HG03558 (cell line): ENCODE data around the gene KCNH4.
"Not testable (repeated sequence)": the region's sequence is repeated elsewhere in the genome, so short reads cannot be mapped to it uniquely, and the experiment has no call there.

Experiments
- ATAC-seq: cut with Tn5 transposase; IDR thresholded peaks from one replicate; pipeline ENCODE4 v1.9.1; 2021; ENCODE audit warnings: moderate number of reproducible peaks; ENCODE audit not compliant: unreplicated experiment; ENCODE audit errors: extremely low read depth

The KCNH4 gene

DNA sequence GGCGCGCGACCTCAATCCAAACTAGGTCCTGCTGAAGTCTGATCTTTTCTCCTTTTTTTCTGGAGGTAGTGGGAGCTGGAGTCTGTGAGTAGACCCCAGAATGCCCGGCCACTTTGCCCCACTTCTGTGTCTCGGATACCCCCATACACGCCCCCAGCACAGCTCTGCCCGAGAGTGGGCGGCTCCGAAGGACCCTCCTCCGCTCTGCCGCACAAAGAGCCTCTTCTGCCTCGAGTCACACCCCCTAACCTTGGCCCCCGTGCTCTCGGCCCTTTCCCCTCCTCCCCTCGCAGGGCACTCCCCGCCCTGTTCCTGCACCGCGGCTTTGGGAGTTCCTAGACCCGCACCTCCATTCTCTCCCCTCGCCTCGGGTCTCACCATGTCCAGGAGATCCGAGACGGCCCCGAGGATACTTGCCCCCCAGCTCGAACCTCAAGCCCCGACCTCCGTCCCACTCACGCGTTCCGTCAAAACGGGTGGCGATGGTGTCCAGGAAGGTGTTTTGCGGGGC, 476 bp downstream of the KCNH4 start:
- ATAC-seq = no peak

DNA sequence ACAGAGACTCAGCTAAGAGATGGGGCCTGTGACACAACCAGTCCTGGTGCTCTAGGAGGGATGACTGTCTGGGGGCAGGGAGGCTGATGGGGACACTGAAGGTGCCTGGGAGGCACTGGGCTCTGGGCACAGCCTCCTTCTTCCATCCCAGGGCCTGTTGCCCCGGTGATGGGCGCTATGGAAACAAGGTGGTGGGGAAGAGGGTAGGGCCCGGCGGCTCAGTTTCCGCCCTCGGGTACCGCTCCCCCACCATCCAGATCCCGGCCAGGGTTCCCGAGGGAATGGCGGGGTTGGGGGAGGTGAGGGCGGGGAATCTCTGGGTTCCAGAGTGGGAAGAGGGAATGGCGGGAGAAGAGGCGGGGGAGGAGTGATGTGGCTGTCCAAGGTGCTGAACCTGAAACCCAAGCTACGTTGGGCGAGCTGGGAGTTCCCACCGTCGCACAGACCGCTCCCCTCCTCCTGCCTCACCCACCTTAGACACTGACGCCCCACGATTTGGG, 981 bp downstream of the KCNH4 start:
- no peak for ATAC-seq

DNA sequence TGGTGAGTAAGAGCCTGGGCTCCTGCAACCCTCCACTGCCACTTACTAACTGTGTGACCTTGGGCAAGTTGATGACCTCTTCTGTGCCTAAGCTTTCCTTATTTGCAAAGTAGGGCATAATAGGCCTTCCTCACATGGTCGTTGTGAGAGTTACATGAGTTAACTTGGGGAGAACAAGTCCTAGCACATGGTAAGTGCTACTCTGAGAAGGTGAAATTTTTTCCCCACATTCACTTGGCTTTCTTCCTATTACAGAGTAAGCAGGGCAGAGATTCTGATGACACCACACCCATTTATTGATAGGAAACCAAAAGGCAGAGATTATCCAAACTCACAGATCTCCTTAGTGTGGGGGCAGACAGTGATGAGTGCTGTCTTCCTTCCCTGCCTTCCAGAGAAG, 1.6 kb downstream of the KCNH4 start:
- no peak for ATAC-seq

DNA sequence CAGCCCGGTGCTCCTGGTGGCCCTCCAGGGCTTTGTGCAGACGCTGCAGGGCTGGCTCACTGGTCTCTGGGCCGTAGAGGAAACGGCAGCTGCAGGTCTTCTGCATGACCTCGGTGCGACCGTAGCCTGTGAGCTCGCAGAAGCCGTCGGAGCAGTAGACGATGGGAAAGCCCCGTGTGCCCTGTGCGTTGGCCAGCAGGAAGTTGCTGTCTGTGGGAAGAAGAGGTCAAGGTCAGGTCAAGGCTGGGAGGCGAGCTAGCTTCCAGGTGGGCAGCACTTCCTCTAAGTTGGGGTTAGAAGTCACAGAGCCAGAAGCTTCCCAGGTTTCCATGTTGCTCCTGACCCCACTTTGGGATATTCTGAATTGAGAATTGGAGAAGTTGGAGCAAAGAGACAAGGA, 2.1 kb downstream of the KCNH4 start:
- ATAC-seq = no peak

DNA sequence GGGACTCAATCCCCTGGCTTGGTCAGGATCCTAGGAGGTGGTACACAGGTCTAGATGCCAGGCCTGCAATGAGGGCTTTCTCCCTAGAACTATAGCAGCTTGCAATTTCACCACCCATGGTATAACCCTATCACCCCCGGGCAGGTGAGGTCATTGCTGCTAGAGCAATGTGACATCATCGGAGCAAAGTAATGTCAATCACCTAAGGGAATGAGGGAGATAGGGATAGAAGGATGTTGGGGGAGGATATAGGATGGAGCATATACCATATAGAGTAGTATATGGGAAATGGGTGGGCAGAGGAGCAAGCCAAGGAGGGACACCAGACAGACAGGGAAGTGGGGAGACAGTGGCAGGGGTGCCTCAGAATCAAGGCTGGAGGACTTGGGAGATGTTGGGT, 3.3 kb downstream of the KCNH4 start:
- no peak for ATAC-seq

DNA sequence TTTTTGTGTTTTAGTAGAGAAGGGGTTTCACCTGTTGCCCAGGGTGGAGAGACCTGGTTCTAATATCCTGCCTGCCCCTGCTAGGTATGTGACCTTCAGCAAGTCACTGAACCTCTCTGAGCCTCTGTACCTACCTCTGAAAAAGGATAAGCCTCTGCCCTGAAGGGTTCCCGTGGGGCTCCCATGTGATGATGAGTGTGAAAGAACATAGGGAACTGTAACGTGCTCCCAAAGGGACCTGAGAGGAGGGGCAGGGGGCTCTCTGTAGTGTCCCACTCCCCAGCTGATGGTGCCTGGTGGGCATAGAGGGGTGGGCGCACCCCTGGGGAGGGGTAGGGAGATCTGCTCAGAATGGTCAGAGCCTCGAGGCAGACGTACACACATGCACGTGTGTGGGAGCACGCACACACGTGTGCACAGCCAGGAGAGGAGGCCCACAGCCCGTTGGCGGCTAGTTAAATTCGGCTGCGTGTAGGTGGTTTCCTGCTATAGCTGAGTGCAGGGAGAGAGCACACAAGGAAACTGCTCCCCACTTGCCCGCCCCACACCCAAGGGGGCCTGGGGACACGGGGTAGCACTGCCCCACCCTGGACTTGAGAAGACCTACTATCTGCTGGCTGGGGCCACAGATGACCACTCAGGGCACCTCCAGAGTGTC, 6.7 kb downstream of the KCNH4 start:
- ATAC-seq = no peak

DNA sequence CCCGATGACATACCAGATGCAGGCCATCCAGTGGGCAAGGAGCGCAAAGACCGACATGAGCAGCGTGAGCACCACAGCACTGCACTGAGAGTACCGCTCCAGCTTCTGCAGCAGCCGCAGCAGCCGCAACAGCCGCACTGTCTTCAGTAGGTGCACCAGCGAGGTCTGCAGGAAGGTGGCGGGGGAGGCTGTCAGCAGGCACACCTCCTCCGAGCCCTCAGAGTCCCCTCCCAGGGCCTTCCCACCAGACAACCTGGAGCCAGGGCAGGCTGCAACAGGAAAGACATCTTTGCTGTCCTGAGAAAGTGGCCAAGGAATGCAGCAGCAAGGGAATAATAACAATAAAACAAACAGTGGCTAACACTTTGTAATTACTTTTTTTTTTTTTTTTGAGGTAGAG, 9.1 kb downstream of the KCNH4 start:
- no peak for ATAC-seq

DNA sequence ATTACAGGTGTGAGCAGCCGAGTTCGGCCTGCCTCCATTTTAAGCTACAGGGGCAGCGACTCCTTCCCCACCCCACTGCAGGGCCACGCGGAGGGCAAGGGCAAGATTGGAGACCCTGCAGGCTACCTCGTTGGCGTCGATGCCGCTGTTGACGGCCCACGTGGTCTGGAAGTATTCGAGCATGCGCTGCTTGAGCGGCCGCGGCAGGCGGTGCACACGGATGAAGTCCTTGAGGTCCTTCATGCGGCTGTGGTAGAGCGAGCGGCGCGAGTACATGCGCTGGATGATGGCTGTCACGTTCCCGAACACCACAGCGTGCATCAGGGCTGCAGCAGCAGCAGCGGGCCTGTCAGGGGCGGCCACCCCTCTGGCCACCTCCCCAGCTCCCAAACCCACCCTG, 11.6 kb downstream of the KCNH4 start:
- ATAC-seq = no peak

DNA sequence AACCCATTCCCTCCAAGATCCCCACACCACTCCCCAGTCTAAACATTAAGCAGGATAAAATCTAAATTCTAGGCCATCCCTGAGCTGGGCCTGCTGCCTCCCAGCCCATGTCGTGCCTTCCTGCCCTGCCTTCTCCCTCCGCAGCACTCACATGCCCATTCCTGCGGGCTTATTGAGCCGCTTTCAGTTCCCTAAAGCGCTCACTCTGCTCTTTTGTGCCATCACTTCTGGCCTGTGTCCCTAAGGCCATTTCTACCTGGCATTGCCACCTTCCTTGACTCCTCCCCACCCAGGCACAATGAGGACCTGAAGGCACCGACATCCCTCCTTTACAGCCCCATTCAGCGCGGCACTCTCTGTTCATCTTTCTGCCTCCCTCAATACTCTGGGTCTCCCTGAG, 13.1 kb downstream of the KCNH4 start:
- no peak for ATAC-seq

DNA sequence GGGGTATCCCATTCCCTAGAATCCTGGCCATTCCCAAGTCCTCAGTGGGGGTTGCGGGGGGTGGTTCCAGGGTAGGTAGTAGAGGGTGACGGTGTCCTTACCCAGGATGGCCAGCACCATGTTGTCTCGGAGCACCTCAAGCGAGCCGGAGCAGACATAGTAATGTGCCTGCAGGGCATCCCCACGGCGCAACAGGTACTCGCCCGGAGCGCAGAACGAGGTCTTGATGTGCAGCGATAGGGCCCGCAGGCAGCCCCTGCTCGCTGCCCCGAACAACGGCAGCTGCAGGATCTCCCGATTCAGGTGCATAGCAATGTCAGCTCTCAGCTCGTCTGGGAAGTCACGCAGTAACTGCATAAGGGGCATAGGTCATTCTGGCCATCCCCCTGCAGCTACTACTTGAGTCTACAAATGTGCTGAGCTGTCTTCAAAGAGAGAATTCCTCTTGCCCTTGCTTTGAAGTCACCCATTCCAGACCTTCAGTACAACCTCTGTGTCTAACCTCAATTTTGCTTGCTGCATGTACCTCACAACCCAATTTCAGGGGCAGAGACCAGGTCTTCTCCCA, 14.7 kb downstream of the KCNH4 start:
- ATAC-seq = no peak

DNA sequence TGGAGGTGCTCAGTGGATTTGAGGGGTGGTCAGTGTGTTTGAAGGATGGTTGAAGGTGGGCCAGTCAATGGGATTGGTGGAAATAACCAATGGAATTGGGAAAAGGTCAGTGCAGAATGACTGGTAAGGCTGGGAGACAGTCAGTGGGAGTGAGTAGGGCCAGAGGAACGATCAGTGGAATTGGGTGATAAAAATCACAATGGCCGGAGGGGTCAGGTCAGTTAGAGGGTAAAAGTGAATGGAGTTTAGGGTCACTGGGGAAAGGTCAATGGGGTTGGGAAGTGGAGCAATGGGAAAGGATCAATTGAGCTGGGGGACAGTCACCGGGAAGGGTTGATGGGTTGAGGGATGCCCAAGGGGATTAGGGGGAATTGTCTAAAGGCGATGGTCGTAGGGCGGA, 15.2 kb downstream of the KCNH4 start:
- ATAC-seq = no peak

DNA sequence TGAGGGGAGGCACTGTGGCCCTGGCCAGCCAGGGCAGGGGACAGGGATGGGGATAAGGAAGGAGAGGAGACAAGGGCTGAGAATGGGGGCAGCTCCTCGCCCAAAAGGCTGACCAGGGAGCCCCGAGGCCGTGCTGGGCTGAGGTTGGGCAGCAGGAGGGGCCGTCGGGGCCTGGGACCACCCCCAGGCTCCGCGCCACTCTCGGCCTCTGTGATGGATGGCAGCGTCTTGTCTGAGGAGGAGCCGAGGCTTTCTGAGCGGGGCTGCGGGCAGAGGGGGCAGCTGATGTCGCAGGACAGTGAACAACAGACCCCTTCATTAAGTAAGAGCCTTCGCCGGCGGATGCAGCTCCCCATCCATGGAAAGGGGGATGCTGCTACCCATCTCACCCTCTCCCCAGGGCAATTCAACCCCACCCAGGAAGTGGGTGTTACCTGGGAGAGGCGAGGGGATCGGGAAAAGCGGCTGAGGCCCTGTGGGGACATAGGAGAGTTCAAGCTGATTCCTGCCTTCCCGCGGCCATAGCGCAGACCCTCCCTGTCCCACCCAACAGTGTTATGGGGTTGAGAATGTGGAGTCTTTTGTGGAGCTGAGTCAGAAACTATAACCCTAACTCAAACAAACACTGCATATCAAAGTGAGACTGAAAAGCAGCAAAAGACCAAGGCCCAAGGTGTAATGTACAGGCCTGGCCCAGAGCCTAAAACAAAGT, 17.1 kb downstream of the KCNH4 start:
- ATAC-seq = no peak

DNA sequence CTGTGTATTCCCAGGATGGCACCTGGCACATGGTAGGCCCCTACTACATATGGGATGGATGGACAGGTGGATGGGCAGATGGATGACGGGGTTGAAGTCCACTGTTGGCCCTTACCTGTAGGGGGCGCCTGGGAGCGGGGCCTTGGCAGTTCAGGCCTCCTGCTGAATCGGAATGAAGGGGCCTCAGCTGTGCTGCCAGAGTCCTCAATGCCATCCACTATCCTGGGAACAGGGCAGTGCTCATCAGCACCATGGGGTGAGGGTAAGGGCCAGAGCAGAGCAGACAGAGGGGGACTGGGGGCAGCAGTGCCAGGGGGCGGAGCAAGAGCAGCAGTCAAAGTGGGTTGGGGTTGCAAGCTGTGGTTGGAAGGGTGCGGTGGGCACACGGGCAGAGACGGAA, 17.8 kb downstream of the KCNH4 start:
- ATAC-seq = no peak

DNA sequence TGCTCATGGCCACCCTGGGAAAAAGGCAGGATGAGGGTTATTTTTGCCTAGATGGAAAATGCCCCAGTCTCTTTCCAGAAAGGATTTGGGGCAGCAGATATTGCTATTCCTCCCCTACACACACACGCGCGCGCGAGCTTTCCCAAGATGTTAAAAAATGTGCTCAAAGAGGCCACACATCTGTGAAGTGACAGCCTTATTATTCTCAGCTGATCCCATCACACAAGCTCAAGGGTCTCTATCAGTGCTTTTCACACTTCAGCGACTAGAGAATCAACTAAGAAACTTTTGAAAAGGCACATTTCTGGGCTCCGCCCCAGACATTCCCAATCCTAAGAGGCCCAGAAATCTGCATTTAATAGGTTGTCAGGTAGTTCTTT, 20.4 kb downstream of the KCNH4 start:
- no peak for ATAC-seq

DNA sequence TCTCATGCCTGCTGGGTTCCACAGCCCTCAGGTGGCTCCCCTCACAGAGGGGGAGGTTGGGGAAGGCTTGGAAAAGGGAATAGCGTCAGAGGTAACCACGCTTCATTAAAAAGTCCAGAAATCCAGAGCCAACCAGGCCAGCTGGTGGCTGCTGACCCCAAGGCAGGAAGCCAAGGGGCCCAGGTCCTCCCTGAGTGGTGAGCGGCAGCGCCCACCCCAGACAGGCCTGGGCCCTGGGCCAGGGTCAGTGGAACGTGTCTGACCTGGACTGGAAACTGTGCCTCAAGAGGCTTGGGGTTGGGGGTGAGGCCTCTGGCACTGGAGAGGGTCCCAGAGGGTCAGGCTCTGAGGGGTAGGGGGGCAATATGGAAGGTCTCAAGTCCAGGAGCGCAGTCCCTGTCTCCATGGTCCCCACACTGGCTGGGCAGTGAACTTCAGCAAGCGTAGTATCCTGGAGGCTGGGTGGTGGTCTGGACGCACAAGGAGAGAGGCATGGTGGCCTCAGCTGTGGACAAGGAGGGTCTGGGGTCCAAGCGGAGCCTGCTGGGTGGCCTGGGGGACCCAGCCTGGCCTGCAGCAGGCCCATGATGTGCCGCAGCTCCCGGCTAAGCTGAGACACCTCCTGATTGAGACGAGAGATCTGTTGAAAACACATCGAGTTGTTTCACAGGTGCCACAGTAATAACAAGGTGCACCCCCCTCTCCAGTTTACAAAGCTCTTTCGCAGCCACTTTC, 21.0 kb downstream of the KCNH4 start:
- no peak for ATAC-seq

DNA sequence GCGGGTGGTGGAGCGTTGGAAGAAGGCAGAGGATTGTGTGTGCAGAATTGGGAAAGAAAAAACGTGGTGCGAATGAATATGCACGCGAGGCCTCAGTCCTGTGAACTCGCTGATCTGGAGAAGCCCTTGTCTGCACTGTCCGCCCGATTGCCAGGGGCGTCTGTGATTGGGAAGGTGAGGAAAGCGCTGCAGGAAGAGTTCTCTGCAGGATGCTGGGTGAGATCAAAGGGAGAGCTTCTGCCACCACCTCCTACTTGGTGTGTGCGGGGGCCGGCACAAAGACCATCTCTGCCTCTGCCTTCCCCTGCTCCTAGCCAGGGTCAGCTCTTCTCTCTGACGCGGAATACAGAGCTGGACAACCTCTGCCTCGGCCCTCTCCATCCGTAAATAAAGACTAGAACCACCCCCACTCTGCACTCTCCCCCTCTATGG, 25.3 kb downstream of the KCNH4 start:
- ATAC-seq = no peak

DNA sequence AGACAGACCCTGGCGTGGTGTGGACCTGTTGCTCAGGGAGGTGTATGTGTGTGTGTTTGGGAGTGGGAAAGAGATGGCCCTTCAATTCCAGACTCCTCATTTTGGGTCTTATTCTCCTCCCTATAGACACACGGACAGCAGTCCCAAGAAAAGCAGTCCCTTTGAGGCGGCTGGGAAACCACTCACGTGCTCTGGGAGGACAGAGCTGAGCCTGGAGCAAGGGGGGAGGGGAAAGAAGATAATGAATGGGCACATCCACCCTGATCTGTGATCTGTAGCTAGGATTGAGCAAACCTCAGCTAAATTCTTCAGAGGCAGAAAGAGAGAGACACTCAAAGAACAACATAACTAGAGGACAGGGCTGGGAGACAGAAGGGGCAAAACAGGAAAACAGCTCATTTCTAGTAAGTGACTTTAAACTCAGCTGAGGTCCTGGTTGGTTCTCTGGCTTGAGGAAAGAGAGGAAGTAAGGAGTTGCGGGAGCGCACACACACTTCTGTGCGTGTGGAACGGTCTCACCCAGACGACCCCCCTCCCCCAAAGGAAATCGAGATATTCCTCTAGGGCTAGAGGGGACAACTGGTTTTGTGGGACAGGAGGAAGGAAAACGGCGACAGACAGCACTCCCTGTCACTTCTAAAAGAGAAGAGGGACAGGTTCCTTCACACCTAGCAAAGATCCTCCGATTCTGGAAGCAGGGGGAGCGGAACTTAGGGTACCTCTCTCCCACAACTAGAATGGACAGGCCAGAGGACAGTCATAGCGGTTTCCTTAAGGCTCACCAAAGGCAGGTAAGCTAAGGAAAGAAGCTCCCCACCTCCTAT, 26.8 kb downstream of the KCNH4 start:
- ATAC-seq = no peak

DNA sequence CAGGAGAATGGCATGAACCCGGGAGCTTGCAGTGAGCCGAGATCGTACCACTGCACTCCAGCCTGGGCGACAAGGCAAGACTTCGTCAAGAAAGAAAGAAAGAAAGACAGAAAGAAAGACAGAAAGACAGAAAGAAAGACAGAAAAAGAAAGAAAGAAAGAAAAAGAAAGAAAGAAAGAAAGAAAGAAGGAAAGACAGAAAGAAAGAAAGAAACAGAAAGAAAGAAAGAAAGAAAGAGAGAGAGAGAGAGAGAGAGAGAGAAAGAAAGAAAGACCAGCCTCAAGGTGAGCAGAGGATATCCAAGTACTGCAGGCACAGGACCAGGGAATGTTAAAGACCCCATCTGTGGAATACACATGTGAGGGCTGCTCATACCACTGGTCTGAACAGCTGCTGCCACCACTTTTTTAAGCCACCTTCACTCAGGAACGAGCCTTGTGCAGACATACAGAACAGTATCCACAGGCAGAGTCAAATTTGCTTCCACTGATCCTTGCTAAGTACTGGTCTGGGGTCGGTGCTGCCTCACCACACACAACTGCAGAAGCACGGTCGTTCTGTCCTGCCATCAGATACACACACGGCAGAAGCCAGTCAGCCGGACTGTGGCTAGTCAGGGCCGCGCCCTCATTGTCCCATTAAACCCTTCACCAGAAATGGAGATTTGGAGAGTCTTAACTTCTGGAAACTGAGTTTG, 33.9 kb downstream of the KCNH4 start:
- no peak for ATAC-seq

DNA sequence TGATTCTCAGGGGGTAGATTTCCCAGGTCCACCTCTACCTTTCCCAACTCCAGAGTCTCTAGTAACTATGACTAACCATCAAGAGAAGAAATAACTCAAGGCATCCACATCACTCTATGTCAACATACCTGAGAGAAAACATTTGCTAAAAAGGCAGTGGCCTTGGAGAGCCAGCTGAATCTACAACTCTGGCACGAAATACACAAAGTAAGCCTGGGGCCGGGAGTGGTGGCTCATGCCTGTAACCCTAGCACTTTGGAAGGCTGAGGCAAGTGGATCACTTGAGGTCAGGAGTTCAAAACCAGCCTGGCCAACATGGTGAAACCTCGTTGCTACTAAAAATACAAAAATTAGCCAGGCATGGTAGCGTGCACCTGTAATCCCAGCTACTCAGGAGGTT, 37.8 kb downstream of the KCNH4 start:
- ATAC-seq = not testable (repeated sequence)
